ENCODE measurements around the gene RASGEF1C.
"Not testable (repeated sequence)": the region's sequence is repeated elsewhere in the genome, so short reads cannot be mapped to it uniquely, and the experiment has no call there.

The RASGEF1C gene

GRCh38 chr5:180135128-180135955 is 73.7 kb downstream of the RASGEF1C start:
- DNase-seq: peak; percentile 96

- no peak for DNase-seq
Measured at GRCh38 chr5:180133971-180134508, 75.0 kb downstream of the RASGEF1C start.

- no peak for DNase-seq
Measured at GRCh38 chr5:180133551-180133950, 75.5 kb downstream of the RASGEF1C start.

- no peak for DNase-seq
Measured at GRCh38 chr5:180133060-180133459, 76.0 kb downstream of the RASGEF1C start.

GRCh38 chr5:180130876-180131740 is 77.9 kb downstream of the RASGEF1C start:
- no peak for DNase-seq

- no peak for DNase-seq
Measured at GRCh38 chr5:180130291-180130869, 78.6 kb downstream of the RASGEF1C start.

- DNase-seq: no peak
Measured at GRCh38 chr5:180129291-180130190, 79.5 kb downstream of the RASGEF1C start.

GRCh38 chr5:180128671-180129261 is 80.2 kb downstream of the RASGEF1C start:
- DNase-seq: no peak

- no peak for DNase-seq
Measured at GRCh38 chr5:180127682-180128670, 81.0 kb downstream of the RASGEF1C start.

GRCh38 chr5:180126716-180127681 is 82.0 kb downstream of the RASGEF1C start:
- no peak for DNase-seq

GRCh38 chr5:180126156-180126555 is 82.9 kb downstream of the RASGEF1C start:
- not testable (repeated sequence) for DNase-seq

- not testable (repeated sequence) for DNase-seq
Measured at GRCh38 chr5:180124662-180125061, 84.3 kb downstream of the RASGEF1C start.

GRCh38 chr5:180122875-180123274 is 86.1 kb downstream of the RASGEF1C start:
- DNase-seq: no peak

GRCh38 chr5:180121826-180122413 is 87.1 kb downstream of the RASGEF1C start:
- no peak for DNase-seq

GRCh38 chr5:180120237-180121101 is 88.5 kb downstream of the RASGEF1C start:
- DNase-seq: no peak

- DNase-seq: no peak
Measured at GRCh38 chr5:180119903-180120236, 89.1 kb downstream of the RASGEF1C start.

- DNase-seq: no peak
Measured at GRCh38 chr5:180119031-180119902, 89.7 kb downstream of the RASGEF1C start.
